ENCODE data around the gene EME1.

Gene EME1

GRCh38 chr17:50363217-50364060 is 9.6 kb upstream of the EME1 start:
- DNase-seq (ENCODE audit: low read depth, low spot score): no peak

- DNase-seq (ENCODE audit: low read depth, low spot score): no peak
These were observed 9.0 kb upstream of the EME1 start for GRCh38 chr17:50364061-50364458.

DNA sequence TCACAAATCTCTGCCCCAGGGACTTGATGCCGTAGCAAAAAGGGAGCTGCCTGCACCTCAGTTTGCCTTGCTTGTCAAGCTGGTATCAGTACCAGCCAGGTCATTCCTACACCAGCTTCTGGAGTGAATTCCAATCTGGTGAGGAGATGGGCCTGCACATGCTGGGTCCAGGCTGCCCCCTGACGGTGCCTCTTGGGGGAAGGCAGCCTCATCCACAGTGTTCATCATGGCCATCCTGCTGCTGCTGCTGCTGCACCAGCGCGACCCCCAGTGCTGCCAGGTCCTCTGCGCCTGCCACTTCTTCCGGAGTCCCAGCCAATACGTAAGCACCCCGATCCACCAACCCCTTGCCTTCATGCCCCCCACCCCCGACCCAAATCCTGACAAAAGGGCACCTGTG is 8.3 kb upstream of the EME1 start:
- no peak for DNase-seq (ENCODE audit: low read depth, low spot score)

DNA sequence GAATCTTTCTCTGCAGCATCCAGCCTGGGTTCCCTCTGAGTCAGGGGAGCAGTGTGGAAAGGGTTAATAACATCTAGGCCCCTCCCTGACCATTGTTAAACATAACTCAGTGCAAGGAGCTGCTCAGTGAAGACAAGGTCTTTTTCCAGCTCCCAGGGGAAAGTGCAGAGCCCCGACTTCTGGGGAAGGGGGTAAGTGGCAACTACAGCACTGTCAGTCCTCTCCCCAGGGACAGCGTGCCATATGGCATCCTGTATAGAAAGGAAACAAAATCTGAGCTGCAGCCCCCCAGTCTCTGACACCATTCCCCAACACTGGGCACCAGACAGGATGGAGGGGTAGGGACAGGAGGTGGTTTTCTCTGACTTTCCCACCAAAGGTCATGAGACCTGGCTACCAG is 7.9 kb upstream of the EME1 start:
- DNase-seq (ENCODE audit: low read depth, low spot score): no peak

DNA sequence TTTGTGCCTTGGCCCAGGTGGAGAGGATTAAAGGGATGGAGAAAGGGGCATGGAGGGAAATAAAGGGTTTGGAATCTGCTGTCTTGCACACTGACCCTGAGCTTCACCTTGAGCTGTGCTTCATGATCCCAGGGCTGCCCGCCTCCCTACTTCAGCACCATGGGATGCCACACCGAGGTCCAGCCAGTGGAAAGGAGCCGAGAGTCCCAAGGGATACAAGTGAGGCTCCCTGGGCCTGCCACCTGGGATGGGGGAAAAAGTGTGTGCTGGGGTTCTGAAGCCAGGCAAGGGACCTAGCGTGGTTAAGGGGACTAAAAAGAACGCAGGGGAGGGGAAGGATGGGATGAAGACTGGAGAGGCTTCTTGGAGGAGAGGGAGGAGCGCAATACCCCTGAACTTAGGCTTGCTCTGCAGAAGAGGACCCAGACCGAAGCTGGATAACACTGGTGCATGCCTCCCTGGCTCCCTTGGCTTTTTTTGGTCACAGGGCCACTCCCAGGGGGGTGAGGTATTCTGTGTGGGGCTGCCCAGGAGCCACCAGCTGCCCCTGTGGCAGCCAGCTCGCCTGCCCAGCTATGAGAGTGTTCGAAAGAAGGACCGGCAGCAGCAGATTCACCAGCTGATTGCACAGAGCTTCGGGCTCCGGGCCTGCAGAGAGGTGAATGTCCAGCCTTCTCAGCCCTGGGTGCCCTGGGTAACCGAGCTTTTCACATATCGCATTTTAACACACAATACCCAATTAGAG is 7.2 kb upstream of the EME1 start:
- DNase-seq (ENCODE audit: low read depth, low spot score): no peak

DNA sequence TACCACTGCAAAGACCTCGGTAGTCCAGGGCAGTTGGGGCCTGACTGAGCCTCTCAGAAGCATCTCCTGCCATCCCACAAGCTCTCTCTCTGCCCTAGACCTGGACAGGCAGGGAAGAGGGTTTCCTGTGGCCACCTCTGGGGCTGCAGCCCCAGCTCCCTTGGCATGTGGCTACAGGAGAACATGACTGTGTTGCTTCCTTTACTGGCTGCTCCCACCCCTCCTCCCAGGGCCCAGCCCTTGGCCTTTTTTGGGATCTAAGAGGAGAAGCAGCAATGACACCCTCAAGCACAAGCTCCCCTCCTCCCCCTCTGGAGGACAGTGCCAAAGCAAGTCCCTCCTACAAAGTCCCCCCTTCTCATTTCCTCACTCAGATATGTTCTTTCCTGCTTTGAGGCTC is 5.6 kb upstream of the EME1 start:
- DNase-seq (ENCODE audit: low read depth, low spot score): no peak

- DNase-seq (ENCODE audit: low read depth, low spot score): no peak
These were observed 3.0 kb upstream of the EME1 start for GRCh38 chr17:50370052-50370451.

GRCh38 chr17:50371526-50371925 is 1.5 kb upstream of the EME1 start:
- no peak for DNase-seq (ENCODE audit: low read depth, low spot score)

GRCh38 chr17:50372222-50372757 is 739 bp upstream of the EME1 start:
- DNase-seq (ENCODE audit: low read depth, low spot score): no peak

DNA sequence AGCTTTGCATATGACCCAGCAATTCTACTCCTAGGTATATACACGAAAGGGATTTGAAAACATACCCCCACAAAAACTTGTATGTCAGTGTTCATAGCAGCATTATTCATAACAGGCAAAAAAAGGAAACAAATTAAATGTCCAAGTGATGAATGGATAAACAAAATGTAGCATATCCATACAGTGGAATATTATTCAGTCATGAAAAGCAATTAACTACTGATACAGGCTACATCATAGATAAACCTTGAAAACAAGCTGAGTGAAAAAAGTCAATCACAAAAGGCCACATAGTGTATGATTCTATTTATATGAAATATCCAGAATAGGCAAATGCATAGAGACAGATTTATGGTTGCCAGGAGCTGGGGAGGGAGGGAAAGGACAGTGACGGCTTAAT is 676 bp downstream of the EME1 start:
- DNase-seq (ENCODE audit: low read depth, low spot score): no peak

DNA sequence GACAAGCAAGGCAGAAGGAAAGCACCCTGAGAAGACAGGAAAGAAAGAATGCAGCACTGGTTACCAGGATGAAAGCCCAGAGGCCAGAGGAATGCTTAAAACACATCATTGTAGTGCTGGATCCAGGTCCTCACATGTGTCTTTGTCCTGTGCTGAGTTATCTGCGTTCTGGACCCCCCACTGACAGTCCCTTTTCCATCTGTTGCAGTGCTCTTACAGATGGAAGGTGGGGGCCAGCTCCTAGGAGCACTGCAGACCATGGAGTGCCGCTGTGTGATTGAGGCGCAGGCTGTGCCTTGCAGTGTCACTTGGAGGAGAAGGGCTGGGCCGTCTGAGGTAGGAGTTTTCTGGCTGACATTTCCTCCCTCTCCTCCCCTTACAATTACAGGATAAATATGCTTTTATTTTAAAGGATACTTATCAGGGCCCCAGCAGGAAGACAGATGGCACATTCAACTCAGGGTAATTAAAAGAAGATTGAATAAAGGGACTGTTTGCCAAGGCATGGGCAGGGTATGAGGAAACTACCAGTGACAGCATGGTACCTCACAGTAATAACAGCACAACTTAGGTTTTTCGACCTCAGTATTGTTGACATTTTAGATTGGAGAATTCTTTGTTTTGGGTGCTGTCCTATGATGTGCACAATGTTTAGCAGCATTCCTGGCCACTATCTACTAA is 3.0 kb downstream of the EME1 start:
- no peak for DNase-seq (ENCODE audit: low read depth, low spot score)

DNA sequence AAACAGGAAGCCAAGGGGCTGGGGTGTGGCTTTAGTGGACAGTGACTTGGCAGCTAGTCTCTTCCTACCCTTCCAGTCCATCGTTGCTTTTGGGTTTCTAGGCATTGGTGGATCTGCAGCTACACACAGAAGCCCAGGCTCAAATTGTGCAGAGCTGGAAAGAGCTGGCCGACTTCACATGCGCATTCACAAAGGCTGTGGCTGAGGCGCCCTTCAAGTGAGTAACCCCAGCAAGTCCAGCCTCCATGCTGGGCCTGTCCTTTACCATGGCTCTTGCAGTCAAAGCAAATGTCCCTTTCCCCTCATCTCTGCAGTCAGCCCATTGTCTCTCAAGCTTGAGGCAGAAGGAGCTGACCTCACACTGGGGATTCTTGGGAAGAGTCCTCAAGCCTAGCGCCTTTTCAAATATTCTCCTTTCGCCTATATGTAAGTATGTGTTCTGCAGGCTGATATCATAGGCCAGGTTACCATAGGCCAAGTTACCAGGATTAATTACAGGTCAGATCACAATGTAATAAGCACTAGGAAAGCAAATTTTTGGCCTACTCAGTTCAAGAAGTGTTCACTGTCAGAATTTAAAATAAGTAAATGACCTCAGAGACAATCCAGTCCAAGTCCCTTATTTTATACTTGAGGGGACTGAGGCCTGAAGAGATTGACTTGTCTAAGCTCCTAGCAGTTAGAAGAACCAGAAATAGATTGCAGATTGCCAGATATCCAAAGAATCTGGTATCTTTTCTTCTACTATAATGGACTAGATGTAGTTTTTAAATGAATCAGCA is 6.5 kb downstream of the EME1 start:
- no peak for DNase-seq (ENCODE audit: low read depth, low spot score)

DNA sequence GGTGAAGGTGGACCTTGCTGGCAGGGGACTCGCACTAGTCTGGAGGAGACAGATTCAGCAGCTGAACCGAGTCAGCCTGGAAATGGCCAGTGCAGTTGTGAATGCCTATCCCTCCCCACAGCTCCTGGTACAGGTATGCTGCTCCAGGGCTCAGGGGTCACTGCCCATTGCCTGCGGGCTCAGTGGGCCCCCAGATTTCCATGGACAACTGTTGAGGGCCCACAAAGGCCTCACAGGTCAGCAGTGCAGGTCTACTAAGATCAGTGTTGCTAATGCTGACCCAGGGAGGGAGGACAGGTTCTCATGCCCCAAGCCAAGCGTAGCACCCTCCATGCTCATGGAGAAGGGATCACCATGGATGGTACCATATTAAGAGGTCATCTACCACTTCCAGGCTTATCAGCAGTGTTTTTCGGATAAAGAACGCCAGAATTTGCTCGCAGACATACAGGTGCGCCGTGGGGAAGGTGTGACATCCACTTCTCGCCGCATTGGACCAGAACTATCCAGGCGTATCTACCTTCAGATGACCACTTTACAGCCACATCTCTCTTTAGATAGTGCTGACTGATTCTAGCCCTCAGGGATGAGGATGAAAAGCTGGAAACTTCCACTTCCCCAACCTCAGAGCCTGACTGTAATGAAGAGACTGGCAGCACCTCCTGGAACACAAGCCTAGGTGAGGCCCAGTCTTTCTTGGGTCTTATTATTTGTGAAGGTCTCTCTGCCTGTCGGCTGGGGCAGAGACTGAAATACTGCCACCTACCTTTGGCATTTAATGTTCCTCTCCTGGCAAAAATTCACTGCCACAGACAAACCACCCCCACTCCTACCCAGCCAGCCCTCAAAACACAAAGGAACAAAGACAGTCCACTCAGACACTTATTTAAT is 7.6 kb downstream of the EME1 start:
- DNase-seq (ENCODE audit: low read depth, low spot score): no peak

DNA sequence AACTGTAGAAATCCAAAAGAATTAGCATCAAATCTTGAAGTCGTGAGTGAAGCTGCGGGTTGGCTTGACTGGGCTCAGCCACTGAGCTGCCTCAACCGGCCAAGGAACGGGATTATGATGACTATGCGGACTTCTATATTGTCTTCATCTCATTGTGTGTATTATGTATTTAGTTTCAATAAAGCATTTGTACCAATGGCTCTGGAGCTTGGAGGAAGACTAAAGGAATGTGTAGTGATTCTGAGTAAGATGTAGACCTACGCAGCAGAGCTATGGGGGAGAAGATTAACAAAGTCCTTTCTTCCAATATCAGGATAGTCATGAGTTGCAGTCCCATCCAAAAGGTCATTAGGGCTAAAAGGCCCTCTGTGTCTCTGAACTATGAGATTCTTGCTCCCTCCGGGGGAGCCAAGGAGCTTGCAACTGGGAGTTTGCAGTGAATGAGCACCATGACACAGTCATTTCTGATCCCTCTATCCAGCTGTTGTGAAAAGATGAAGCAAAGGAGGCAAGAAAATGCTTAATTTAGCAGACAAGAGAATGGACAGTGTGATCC is 8.3 kb downstream of the EME1 start:
- no peak for DNase-seq (ENCODE audit: low read depth, low spot score)

GRCh38 chr17:50381920-50382319 is 8.9 kb downstream of the EME1 start:
- DNase-seq (ENCODE audit: low read depth, low spot score): no peak

GRCh38 chr17:50382931-50383330 is 9.9 kb downstream of the EME1 start:
- no peak for DNase-seq (ENCODE audit: low read depth, low spot score)

- no peak for DNase-seq (ENCODE audit: low read depth, low spot score)
These were observed 13.5 kb downstream of the EME1 start for GRCh38 chr17:50386510-50386909.

GRCh38 chr17:50388728-50389127 is 15.7 kb downstream of the EME1 start:
- DNase-seq (ENCODE audit: low read depth, low spot score): no peak

DNA sequence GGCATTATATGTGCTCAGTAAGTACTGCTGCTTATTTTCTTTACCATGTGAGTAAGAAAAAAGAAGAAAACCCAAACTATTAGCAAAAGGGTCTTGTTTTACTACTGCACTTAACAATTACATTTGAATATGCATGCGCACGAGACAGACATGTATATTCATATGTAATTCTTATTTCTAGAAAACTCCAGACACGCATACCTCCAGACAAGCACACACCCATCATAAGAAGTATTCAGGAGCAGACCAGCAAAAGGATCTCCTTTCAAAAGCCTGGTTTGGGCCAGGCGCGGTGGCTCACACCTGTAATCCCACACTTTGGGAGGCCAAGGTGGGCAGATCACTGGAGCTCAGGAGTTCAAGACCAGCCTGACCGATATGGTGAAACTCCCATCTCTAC is 16.5 kb downstream of the EME1 start:
- no peak for DNase-seq (ENCODE audit: low read depth, low spot score)

DNA sequence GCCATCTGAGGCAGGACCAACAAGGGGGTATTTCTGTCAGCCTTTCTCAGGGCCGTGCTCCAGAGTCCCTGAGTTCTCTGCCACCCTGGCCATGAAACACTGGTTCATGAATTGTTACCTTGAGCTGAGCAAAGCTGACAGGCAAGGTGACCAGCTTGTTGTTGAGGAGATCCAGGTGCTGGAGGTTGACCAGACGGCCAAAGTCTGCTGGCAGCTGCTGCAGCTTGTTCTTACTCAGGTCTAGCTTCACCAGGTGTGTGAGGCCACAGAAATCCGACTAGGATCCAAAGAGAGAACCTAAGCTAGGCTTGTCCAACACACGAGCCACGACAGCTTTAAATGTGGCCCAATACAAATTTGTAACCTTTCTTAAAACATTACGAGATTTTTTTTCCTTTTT is 19.6 kb downstream of the EME1 start:
- no peak for DNase-seq (ENCODE audit: low read depth, low spot score)

Data from brain pericyte (primary cell).